NCI-H1436 treated with DMSO at 0.1 percent for 48 hours (cell line): ENCODE measurements around the gene MRPS23.

Experiments used
- DNase-seq: peaks from one replicate; lab custom pipeline; 2025; lab: John Stamatoyannopoulos, UW

MRPS23 gene

GRCh38 chr17:57879437-57880085 lies 29.7 kb upstream of the MRPS23 start:
- DNase-seq, result no peak

GRCh38 chr17:57877803-57878377 lies 28.0 kb upstream of the MRPS23 start:
- DNase-seq, result no peak

- DNase-seq, result no peak
Measured at GRCh38 chr17:57876866-57877237, 27.0 kb upstream of the MRPS23 start.

GRCh38 chr17:57876023-57876865 lies 26.4 kb upstream of the MRPS23 start:
- DNase-seq, result no peak

- DNase-seq, result no peak
Measured at GRCh38 chr17:57875290-57876022, 25.6 kb upstream of the MRPS23 start.

- DNase-seq, result no peak
Measured at GRCh38 chr17:57874434-57875289, 24.8 kb upstream of the MRPS23 start.

- no peak for DNase-seq
Measured at GRCh38 chr17:57874058-57874419, 24.2 kb upstream of the MRPS23 start.

- no peak for DNase-seq
Measured at GRCh38 chr17:57873261-57874057, 23.6 kb upstream of the MRPS23 start.

- no peak for DNase-seq
Measured at GRCh38 chr17:57872536-57872935, 22.7 kb upstream of the MRPS23 start.

GRCh38 chr17:57871863-57872262 lies 22.0 kb upstream of the MRPS23 start:
- no peak for DNase-seq

- no peak for DNase-seq
Measured at GRCh38 chr17:57871155-57871554, 21.3 kb upstream of the MRPS23 start.

GRCh38 chr17:57870283-57870635 lies 20.4 kb upstream of the MRPS23 start:
- DNase-seq, result no peak

- no peak for DNase-seq
Measured at GRCh38 chr17:57869617-57870282, 19.9 kb upstream of the MRPS23 start.

GRCh38 chr17:57868910-57869616 lies 19.2 kb upstream of the MRPS23 start:
- DNase-seq, result no peak

- DNase-seq, result no peak
Measured at GRCh38 chr17:57868007-57868909, 18.4 kb upstream of the MRPS23 start.

- DNase-seq, result no peak
Measured at GRCh38 chr17:57867126-57867525, 17.3 kb upstream of the MRPS23 start.

- DNase-seq, result no peak
Measured at GRCh38 chr17:57866723-57867122, 16.9 kb upstream of the MRPS23 start.

- no peak for DNase-seq
Measured at GRCh38 chr17:57866319-57866718, 16.5 kb upstream of the MRPS23 start.

GRCh38 chr17:57864273-57864672 lies 14.4 kb upstream of the MRPS23 start:
- DNase-seq, result no peak
